ENCODE measurements around the gene MED25. TPM values are rescaled to one million over a fixed set of nuclear protein-coding genes. Genes with fewer than 3 reads are reported as not detected.

The MED25 gene
- total RNA-seq, 1 donor from 2014 or later, result 25.0 TPM

DNA sequence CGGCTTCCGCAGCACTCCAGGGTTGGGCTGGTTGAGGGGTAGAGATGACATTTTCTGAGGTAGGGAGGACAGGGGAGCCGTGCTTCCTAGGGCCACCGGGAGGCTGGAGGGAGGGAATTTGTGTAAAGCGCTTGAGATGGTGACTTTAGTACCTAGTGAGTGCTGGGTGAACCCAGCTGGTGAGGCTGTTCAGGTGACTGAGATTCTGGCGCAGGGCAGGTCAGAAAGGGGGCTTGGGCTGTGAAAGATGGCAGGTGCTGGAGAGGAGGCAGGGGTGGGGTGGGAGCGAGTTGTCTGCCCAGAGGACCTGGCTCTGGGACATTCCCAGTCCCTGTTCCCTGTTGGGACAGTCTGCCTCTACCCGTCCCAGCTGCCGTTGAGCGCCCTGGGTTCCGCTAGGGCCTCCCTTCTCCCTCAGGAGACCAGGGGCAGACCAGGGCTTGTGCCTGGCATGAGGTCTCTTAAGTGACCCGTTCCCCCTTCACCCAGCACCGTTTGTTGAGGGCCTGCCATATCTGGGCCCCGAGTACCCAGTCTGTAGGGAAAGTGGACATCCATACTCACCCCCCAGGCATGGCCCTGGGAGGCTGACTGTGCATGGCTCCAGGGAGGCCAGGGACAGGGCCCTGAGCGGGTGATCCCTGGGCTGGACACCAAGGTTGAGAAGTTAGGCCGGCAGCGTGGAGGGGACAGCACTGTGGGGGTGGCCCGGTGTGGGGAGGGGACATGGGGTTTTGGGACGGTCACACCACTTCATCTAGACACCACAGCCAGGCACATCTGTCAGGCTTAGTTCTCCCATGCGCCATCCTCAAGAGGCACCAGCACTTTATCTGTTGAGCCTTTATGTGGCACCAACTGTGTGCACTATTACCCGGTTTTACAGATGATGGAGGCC is 37.8 kb downstream of the MED25 start:
- H3K36me3 ChIP-seq, result peaks cover 0 to 43% of the 10 kb centered on the region in 2 donors
- H3K4me1 ChIP-seq, result peaks cover 33% of the 10 kb centered on the region
- no peak for TF ChIP-seq POLR2A (IDR thresholded peaks at IDR 0.05)
- no peak for TF ChIP-seq POLR2AphosphoS5 (IDR thresholded peaks at IDR 0.05; ENCODE audit: insufficient read depth in 1 of 2, low read depth in 1 of 2)
- TF ChIP-seq, protein P1, sequence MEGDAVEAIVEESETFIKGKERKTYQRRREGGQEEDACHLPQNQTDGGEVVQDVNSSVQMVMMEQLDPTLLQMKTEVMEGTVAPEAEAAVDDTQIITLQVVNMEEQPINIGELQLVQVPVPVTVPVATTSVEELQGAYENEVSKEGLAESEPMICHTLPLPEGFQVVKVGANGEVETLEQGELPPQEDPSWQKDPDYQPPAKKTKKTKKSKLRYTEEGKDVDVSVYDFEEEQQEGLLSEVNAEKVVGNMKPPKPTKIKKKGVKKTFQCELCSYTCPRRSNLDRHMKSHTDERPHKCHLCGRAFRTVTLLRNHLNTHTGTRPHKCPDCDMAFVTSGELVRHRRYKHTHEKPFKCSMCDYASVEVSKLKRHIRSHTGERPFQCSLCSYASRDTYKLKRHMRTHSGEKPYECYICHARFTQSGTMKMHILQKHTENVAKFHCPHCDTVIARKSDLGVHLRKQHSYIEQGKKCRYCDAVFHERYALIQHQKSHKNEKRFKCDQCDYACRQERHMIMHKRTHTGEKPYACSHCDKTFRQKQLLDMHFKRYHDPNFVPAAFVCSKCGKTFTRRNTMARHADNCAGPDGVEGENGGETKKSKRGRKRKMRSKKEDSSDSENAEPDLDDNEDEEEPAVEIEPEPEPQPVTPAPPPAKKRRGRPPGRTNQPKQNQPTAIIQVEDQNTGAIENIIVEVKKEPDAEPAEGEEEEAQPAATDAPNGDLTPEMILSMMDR (IDR thresholded peaks at IDR 0.05), result no peak
- DNase-seq (ENCODE audit: extremely low spot score in 2 of 2), result no peak
- H3K27ac ChIP-seq, result no peak overlapping the region
- intact Hi-C loops (cut with DNase I), result loop anchor here (10.0 kb wide), 1 partner anchor 101 kb away; no protein-coding TSS in a partner anchor
- no peak overlapping the region for H3K4me3 ChIP-seq
- H3K9me3 ChIP-seq, result no peaks in the 10 kb centered on the region
- no peaks in the 10 kb centered on the region for H3K27me3 ChIP-seq

DNA sequence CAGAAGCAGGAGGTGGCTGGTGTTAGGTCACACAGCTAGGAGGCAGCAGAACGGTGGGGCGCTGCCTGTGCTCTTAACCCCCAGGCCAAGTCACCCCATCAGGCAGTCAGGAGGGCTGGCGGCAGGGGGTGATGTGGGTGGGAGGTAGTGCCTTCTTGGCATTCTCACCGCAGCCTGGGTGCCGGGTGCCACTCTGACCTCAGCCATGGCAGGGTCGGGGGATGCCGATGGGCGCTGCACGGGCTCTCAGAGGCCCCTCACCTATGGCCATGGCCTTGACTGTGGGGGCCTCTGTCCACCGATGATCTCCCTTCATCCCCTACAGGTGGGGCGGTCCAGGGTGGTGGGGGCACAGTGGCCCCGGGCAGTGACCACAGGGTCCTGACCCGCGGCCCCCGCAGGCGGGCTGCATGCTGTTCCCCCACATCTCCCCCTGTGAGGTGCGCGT is 38.5 kb downstream of the MED25 start:
- Histone ChIP-seq H3K9me3 (no peaks in the 10 kb centered on the region), H3K36me3 (peaks cover 0 to 50% of the 10 kb centered on the region in 2 donors), H3K27me3 (no peaks in the 10 kb centered on the region), H3K4me1 (peaks cover 39% of the 10 kb centered on the region), H3K4me3 (no peak overlapping the region), H3K27ac (no peak overlapping the region)
- intact Hi-C loops (cut with DNase I), result loop anchor here (10.0 kb wide), 1 partner anchor 102 kb away; no protein-coding TSS in a partner anchor
- TF ChIP-seq POLR2A (IDR thresholded peaks at IDR 0.05), result no peak
- TF ChIP-seq, protein P1 (IDR thresholded peaks at IDR 0.05), result no peak
- no peak for TF ChIP-seq POLR2AphosphoS5 (IDR thresholded peaks at IDR 0.05; ENCODE audit: insufficient read depth in 1 of 2, low read depth in 1 of 2)
- no peak for DNase-seq (ENCODE audit: extremely low spot score in 2 of 2)

DNA sequence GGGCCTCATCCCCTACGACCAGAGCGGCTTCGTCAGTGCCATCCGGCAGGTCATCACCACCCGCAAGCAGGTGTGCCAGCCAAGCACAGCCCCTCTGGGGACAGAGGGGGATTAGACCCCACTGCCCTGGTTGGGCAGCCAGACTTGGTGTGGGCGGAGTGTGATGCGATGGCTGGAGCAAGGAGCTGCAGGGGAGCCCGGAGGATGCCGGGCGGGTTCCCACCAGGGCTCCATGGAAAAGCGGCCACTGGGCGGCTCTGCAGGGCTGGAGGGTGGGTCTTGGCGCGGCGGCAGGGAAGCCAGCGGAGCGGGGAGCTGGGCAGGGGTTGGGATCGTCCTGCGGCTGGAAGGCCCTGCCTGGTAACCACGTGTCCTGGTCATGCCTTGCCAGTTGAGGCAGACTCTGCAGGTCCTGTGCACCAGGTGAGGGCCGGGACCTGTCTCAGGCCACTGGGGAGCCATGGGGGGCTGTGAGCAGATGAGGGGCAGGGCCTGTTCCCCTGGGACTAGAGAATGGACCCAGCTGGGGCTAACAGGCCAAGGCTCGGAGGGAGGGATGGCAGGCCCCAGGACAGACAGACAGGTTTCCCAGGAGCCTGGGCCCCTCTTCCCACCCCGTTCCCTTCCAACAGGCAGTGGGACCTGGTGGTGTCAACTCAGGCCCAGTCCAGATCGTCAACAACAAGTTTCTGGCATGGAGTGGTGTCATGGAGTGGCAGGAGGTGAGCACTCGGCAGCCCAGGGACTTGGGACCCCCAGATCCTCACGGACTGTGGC is 39.2 kb downstream of the MED25 start:
- peaks cover 34% of the 10 kb centered on the region for H3K4me1 ChIP-seq
- H3K36me3 ChIP-seq, result peaks cover 0 to 57% of the 10 kb centered on the region in 2 donors
- no peak overlapping the region for H3K4me3 ChIP-seq
- H3K27me3 ChIP-seq, result no peaks in the 10 kb centered on the region
- TF ChIP-seq, protein P1 (IDR thresholded peaks at IDR 0.05), result no peak
- no peak for TF ChIP-seq POLR2AphosphoS5 (IDR thresholded peaks at IDR 0.05; ENCODE audit: insufficient read depth in 1 of 2, low read depth in 1 of 2)
- H3K27ac ChIP-seq, result no peak overlapping the region
- intact Hi-C loops (cut with DNase I), result loop anchor here (10.0 kb wide), 1 partner anchor 102 kb away; no protein-coding TSS in a partner anchor
- no peak for DNase-seq (ENCODE audit: extremely low spot score in 2 of 2)
- H3K9me3 ChIP-seq, result no peaks in the 10 kb centered on the region

DNA sequence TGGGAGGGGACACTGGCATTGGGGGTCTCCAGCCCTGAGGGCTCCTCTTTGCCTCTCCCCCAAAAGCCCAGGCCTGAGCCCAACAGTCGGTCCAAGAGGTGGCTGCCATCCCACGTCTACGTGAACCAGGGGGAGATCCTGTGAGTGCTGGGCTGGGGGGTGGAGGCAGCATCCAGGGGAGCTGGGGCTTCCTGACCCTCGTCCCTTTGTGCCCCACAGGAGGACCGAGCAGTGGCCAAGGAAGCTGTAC is 39.7 kb downstream of the MED25 start:
- Histone ChIP-seq H3K36me3 (peaks cover 0 to 59% of the 10 kb centered on the region in 2 donors), H3K4me3 (no peak overlapping the region), H3K27me3 (no peaks in the 10 kb centered on the region), H3K9me3 (no peaks in the 10 kb centered on the region), H3K27ac (no peak overlapping the region), H3K4me1 (peaks cover 28% of the 10 kb centered on the region)
- no peak for DNase-seq (ENCODE audit: extremely low spot score in 2 of 2)
- intact Hi-C loops (cut with DNase I), result loop anchor here (10.0 kb wide), 1 partner anchor 103 kb away; no protein-coding TSS in a partner anchor
- TF ChIP-seq POLR2AphosphoS5 (IDR thresholded peaks at IDR 0.05; ENCODE audit: insufficient read depth in 1 of 2, low read depth in 1 of 2), result no peak
- TF ChIP-seq POLR2A (IDR thresholded peaks at IDR 0.05), result no peak
- TF ChIP-seq, protein P1 (IDR thresholded peaks at IDR 0.05), result no peak

Data from vagina (tissue), 2 donors.